Inflammatory macrophage (primary cell): Measurements from ENCODE around the gene NIP7.
"Not testable (repeated sequence)": the region's sequence is repeated elsewhere in the genome, so short reads cannot be mapped to it uniquely, and the experiment has no call there.

Experiments used
- DNase-seq, 2 donors: peaks; one replicate each; pipeline ENCODE4 v3.0.0-alpha.2; 2020 to 2022

Gene NIP7

DNA sequence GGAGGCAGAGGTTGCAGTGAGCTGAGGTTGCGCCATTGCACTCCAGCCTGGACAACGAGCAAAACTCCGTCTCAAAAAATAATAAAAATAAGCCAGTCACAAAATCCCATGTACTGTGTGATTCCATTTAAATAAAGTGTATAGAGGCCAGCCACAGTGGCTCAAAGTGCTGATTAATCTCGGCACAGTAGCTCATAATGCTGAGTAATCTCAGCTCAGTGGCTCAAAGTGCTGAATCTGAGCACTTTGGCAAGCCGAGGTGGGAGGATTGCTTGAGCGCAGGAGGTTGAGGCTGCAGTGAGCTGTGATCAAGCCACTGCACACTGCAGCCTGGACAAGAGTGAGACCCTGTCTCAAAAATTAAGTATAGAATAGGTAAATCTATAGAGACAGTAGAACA is 7.1 kb downstream of the NIP7 start:
- DNase-seq, result peak in 1 of 2 donors; percentile 19

GRCh38 chr16:69348222-69348621 is 8.7 kb downstream of the NIP7 start:
- no peak for DNase-seq

GRCh38 chr16:69349536-69349935 is 10.0 kb downstream of the NIP7 start:
- no peak for DNase-seq

- no peak for DNase-seq
Measured at GRCh38 chr16:69350536-69351133, 11.1 kb downstream of the NIP7 start.

GRCh38 chr16:69351309-69352027 is 11.9 kb downstream of the NIP7 start, which contains the start of gene TMED6:
TSS of gene TMED6 (minus strand) at chr16:69351786. CDS start at chr16:69351753, 33 bp downstream.
- DNase-seq, result no peak

GRCh38 chr16:69360070-69360469 is 20.5 kb downstream of the NIP7 start:
- DNase-seq, result not testable (repeated sequence)

- DNase-seq, result no peak
Measured at GRCh38 chr16:69363281-69363717, 23.7 kb downstream of the NIP7 start.

- DNase-seq, result no peak
Measured at GRCh38 chr16:69364088-69364487, 24.5 kb downstream of the NIP7 start.

GRCh38 chr16:69365901-69366300 is 26.3 kb downstream of the NIP7 start:
- no peak for DNase-seq

GRCh38 chr16:69366431-69366830 is 26.9 kb downstream of the NIP7 start:
- no peak for DNase-seq

DNA sequence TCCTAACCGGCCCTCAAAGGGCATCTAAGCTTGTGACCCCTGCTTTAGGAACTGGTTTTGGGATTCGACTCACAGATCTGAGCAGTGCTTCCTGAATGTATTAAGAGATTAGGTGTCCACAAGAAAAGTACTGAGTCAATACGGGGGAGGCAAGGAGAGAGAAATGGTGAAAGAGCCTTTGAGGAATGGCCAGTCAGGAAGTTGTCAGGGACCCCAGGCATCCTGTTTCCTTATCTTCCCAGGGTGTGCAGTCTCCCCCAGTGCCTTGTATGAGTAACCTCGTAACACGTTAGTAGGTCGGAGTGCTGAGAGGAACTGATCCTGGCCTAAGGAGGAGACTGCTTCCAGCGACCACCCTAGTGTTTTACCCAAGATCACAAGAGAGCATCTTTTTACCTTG is 28.4 kb downstream of the NIP7 start:
- no peak for DNase-seq

GRCh38 chr16:69368866-69369265 is 29.3 kb downstream of the NIP7 start:
- no peak for DNase-seq

DNA sequence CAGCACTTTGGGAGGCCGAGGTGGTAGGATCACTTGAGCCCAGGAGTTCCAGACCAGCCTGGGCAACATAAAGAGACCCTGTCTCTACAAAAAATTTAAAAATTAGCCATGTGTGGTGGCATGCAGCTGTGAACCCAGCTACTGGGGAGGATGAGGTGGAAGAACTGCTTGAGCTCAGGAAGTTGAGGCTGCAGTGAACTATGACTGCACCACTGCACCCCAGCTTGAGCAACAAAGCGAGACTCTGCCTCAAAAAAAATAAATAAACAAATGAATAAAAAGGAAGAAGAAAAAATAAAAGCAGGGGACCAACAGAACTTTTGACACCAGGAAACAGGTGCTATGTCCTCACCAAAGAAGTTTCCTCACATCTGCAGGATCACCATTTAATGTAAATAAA is 32.0 kb downstream of the NIP7 start:
- no peak for DNase-seq

DNA sequence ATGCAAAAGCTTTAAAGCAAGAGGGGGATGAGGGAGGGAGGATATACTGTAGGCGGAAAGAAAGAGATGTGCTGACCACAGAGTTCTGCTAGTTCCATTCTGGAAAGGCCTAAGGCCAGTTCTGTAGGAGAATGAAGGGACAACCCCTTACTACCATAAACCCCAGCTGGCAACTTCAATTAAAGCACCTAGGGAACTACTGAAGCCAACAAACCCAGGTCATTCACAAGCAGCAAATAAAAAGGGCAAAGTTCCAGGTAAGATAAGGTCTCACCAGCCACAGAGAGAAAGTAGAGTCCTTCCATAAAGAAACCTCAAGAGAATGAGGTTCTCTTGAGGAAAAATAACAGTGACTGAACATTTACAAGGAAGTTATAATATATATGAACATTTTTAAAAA is 33.4 kb downstream of the NIP7 start:
- DNase-seq, result no peak

- no peak for DNase-seq
Measured at GRCh38 chr16:69376393-69377059, 37.0 kb downstream of the NIP7 start.

- DNase-seq, result no peak
Measured at GRCh38 chr16:69378036-69378435, 38.5 kb downstream of the NIP7 start.

DNA sequence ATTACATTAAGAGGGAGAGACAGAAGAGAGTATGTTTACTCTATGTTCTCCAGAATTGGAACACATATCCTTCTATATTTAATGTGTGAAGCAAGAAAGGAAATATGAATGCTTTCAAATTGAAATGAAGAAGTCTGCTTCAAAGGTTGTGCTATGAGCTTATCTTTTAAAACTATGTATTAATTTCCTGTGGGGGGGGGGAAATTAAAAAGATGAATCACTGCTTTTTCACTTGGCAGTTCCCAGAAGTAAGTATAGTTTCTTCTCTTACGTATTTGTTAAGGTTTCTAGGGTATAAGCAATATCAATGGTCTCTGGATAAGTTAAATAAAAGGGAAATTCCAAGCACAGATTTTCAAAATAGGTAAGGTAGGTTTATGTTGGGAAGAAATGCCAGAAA is 39.2 kb downstream of the NIP7 start:
- no peak for DNase-seq

DNA sequence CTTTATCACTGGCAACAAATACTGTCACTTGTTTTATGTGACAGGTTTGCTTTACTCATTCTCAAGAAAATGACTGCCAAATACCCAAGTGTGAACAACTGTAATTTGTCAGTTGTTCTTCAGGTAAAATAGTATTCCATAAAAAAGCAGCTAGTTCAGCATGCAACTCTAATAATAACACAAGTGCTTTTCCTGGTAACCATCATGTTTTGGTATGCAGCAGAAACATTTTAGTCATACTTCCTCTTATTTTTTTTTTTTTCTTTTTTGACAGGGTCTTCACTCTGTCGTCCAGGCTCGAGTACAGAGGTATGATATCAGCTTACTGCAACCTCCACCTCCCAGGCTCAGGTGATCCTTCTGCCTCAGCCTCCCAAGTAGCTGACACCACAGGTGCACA is 41.7 kb downstream of the NIP7 start:
- DNase-seq, result no peak

DNA sequence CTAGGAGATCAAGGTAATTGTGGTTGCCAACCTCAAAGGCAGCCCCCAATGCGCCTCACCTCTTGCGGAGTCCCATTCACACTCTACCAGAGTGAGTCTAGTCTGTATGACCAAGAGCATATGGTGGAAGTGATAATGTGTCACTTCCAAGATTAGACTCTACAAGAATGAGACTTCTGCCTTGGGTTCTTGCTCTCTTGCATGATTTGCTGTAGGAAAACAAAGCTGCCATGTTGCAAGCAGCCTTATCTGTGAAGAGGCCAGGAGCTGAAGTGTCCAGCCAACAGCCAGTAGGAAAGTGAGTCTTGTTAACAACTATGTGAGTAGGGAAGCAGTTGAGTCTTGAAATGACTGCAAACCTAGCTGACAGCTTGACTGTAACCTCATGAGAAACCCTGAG is 42.8 kb downstream of the NIP7 start:
- no peak for DNase-seq

- DNase-seq, result no peak
Measured at GRCh38 chr16:69384974-69385373, 45.4 kb downstream of the NIP7 start.

- no peak for DNase-seq
Measured at GRCh38 chr16:69386596-69386995, 47.0 kb downstream of the NIP7 start.
